Muscle layer of colon (tissue), 2 donors: ENCODE data around the gene SHFL.

ENCODE experiments used
- H3K27ac ChIP-seq: one replicate; pipeline ENCODE4 v1.7.0; 2013; ENCODE audit warnings: low read depth, mild to moderate bottlenecking, low read length, moderate library complexity
- H3K27me3 ChIP-seq, 2 donors: one replicate each; pipeline ENCODE4 v1.7.0; 2013; ENCODE audit warnings: low read length in 2 of 2, mild to moderate bottlenecking in 2 of 2; ENCODE audit not compliant: insufficient read depth in 2 of 2, control insufficient read depth in 1 of 2
- H3K36me3 ChIP-seq: one replicate; pipeline ENCODE4 v1.7.0; 2013; ENCODE audit warnings: mild to moderate bottlenecking, low read length; ENCODE audit not compliant: insufficient read depth
- H3K4me1 ChIP-seq: one replicate; pipeline ENCODE4 v1.7.0; 2013; ENCODE audit warnings: mild to moderate bottlenecking, low read length; ENCODE audit not compliant: insufficient read depth
- H3K4me3 ChIP-seq, 2 donors: one replicate each; pipeline ENCODE4 v1.7.0; 2013; ENCODE audit warnings: low read length in 2 of 2, low read depth in 1 of 2, mild to moderate bottlenecking in 1 of 2, moderate library complexity in 1 of 2
- H3K9ac ChIP-seq: one replicate; pipeline ENCODE4 v1.7.0; 2013; ENCODE audit warnings: low read length
- H3K9me3 ChIP-seq: one replicate; pipeline ENCODE4 v1.7.0; 2013; ENCODE audit warnings: mild to moderate bottlenecking, low read length
- donor health status: abdominal sarcoma.
- donor health status: Adenocarcinoma of cecum.

SHFL gene

GRCh38 chr19:10069046-10069445 lies 17.1 kb upstream of the SHFL start:
- H3K4me3 ChIP-seq, result no peak overlapping the region
- H3K4me1 ChIP-seq, result no peaks in the 10 kb centered on the region
- H3K27ac ChIP-seq, result no peak overlapping the region
- H3K9ac ChIP-seq, result no peak overlapping the region
- no peaks in the 10 kb centered on the region for H3K9me3 ChIP-seq
- no peaks in the 10 kb centered on the region for H3K27me3 ChIP-seq
- H3K36me3 ChIP-seq, result no peaks in the 10 kb centered on the region

GRCh38 chr19:10070730-10071446 lies 15.2 kb upstream of the SHFL start:
- Histone ChIP-seq H3K4me1 (no peaks in the 10 kb centered on the region), H3K4me3 (no peak overlapping the region), H3K27ac (no peak overlapping the region), H3K36me3 (no peaks in the 10 kb centered on the region), H3K9me3 (no peaks in the 10 kb centered on the region), H3K9ac (no peak overlapping the region), H3K27me3 (no peaks in the 10 kb centered on the region)

- no peak overlapping the region for H3K4me3 ChIP-seq
- no peaks in the 10 kb centered on the region for H3K9me3 ChIP-seq
- no peak overlapping the region for H3K9ac ChIP-seq
- no peaks in the 10 kb centered on the region for H3K36me3 ChIP-seq
- H3K4me1 ChIP-seq, result no peaks in the 10 kb centered on the region
- H3K27me3 ChIP-seq, result no peaks in the 10 kb centered on the region
- H3K27ac ChIP-seq, result no peak overlapping the region
Measured at GRCh38 chr19:10074153-10074552, 12.0 kb upstream of the SHFL start.

- Histone ChIP-seq H3K27me3 (no peaks in the 10 kb centered on the region), H3K4me3 (no peak overlapping the region), H3K9me3 (no peaks in the 10 kb centered on the region), H3K4me1 (no peaks in the 10 kb centered on the region), H3K36me3 (no peaks in the 10 kb centered on the region), H3K9ac (no peak overlapping the region), H3K27ac (no peak overlapping the region)
Measured at GRCh38 chr19:10076535-10076934, 9.6 kb upstream of the SHFL start.

GRCh38 chr19:10078329-10078728 lies 7.8 kb upstream of the SHFL start:
- Histone ChIP-seq H3K9me3 (no peaks in the 10 kb centered on the region), H3K36me3 (no peaks in the 10 kb centered on the region), H3K9ac (no peak overlapping the region), H3K27me3 (no peaks in the 10 kb centered on the region), H3K4me3 (no peak overlapping the region), H3K4me1 (no peaks in the 10 kb centered on the region), H3K27ac (no peak overlapping the region)

GRCh38 chr19:10079031-10079453 lies 7.1 kb upstream of the SHFL start:
- Histone ChIP-seq H3K27ac (no peak overlapping the region), H3K4me1 (no peaks in the 10 kb centered on the region), H3K9me3 (no peaks in the 10 kb centered on the region), H3K27me3 (no peaks in the 10 kb centered on the region), H3K4me3 (no peak overlapping the region), H3K9ac (no peak overlapping the region), H3K36me3 (no peaks in the 10 kb centered on the region)

GRCh38 chr19:10083911-10084310 lies 2.2 kb upstream of the SHFL start:
- no peak overlapping the region for H3K27ac ChIP-seq
- H3K4me1 ChIP-seq, result peaks cover 4% of the 10 kb centered on the region
- no peak overlapping the region for H3K9ac ChIP-seq
- H3K27me3 ChIP-seq, result no peaks in the 10 kb centered on the region
- H3K9me3 ChIP-seq, result no peaks in the 10 kb centered on the region
- H3K36me3 ChIP-seq, result no peaks in the 10 kb centered on the region
- no peak overlapping the region for H3K4me3 ChIP-seq

GRCh38 chr19:10084803-10085202 lies 1.3 kb upstream of the SHFL start:
- Histone ChIP-seq H3K27ac (no peak overlapping the region), H3K9ac (no peak overlapping the region), H3K27me3 (no peaks in the 10 kb centered on the region), H3K4me1 (peaks cover 4% of the 10 kb centered on the region), H3K36me3 (peaks cover 6% of the 10 kb centered on the region), H3K9me3 (no peaks in the 10 kb centered on the region), H3K4me3 (no peak overlapping the region)

- H3K27ac ChIP-seq, result peak overlapping the region; percentile 93
- peaks cover 4% of the 10 kb centered on the region for H3K4me1 ChIP-seq
- peaks cover 6% of the 10 kb centered on the region for H3K36me3 ChIP-seq
- no peaks in the 10 kb centered on the region for H3K27me3 ChIP-seq
- peak overlapping the region; percentile 44 for H3K9ac ChIP-seq
- no peaks in the 10 kb centered on the region for H3K9me3 ChIP-seq
- H3K4me3 ChIP-seq, result peak overlapping the region; percentile 74 to 82
Measured at GRCh38 chr19:10086591-10087192, 575 bp downstream of the SHFL start.

- Histone ChIP-seq H3K9ac (peak overlapping the region; percentile 44), H3K36me3 (peaks cover 6% of the 10 kb centered on the region), H3K4me3 (peak overlapping the region in 1 of 2 donors; percentile 74), H3K9me3 (no peaks in the 10 kb centered on the region), H3K27ac (peak overlapping the region; percentile 93), H3K4me1 (peaks cover 4% of the 10 kb centered on the region), H3K27me3 (no peaks in the 10 kb centered on the region)
Measured at GRCh38 chr19:10087296-10088061, 1.4 kb downstream of the SHFL start.

GRCh38 chr19:10088949-10089554 lies 2.9 kb downstream of the SHFL start:
- Histone ChIP-seq H3K9ac (no peak overlapping the region), H3K36me3 (peaks cover 6% of the 10 kb centered on the region), H3K4me3 (no peak overlapping the region), H3K27me3 (no peaks in the 10 kb centered on the region), H3K27ac (no peak overlapping the region), H3K9me3 (no peaks in the 10 kb centered on the region), H3K4me1 (peaks cover 4% of the 10 kb centered on the region)
